ENCODE data around the gene IL1RN. TPM values are rescaled to one million over a fixed set of nuclear protein-coding genes. Genes with fewer than 3 reads are reported as not detected.

Gene IL1RN
- total RNA-seq, 1 donor: 1.1 TPM

DNA sequence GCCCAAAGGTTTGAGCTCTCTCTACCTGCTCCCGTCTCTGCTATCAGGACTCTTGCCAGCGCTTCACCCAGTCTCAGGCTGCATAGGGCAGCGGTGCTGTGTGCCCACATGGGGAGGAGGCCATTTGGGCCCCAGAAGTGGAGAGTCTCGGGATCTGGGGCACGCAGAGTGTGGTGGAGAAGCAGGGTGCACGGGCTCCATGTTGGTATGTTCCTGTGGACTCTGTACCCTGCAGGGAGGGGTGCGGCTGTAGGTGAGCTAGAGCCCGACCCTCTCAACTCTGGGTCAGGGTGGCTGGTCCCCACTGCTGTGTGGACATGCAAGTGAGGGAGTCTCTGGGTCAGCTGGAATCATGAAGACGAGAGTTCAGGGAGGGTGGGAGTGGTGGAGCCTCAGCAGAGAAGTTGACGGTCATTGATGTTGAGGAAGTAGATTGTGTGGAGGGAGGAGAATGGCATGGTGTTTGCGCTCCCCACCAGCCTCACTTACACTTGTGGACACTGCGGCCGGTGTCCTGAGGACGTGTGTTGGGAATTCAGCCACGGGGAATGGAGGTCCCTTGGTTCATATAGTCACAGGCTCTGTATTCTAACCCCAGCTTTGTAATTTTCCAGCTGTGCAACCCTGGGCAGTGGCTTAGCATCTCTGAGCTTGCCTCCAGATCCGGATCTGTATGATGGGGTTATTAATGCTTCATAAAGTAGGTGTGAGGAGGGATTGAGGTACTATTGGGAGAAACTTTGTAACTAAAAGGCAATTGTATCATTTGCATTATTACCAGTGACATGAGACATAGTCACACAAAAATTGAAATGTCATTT lies 45.5 kb downstream of the IL1RN start:
- no peak for DNase-seq (ENCODE audit: low read depth)
- no peak overlapping the region for H3K4me3 ChIP-seq (ENCODE audit: low read depth, low read length)
- TF ChIP-seq, protein P1, sequence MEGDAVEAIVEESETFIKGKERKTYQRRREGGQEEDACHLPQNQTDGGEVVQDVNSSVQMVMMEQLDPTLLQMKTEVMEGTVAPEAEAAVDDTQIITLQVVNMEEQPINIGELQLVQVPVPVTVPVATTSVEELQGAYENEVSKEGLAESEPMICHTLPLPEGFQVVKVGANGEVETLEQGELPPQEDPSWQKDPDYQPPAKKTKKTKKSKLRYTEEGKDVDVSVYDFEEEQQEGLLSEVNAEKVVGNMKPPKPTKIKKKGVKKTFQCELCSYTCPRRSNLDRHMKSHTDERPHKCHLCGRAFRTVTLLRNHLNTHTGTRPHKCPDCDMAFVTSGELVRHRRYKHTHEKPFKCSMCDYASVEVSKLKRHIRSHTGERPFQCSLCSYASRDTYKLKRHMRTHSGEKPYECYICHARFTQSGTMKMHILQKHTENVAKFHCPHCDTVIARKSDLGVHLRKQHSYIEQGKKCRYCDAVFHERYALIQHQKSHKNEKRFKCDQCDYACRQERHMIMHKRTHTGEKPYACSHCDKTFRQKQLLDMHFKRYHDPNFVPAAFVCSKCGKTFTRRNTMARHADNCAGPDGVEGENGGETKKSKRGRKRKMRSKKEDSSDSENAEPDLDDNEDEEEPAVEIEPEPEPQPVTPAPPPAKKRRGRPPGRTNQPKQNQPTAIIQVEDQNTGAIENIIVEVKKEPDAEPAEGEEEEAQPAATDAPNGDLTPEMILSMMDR (IDR thresholded peaks at IDR 0.05; ENCODE audit: insufficient read depth, low read length): no peak

DNA sequence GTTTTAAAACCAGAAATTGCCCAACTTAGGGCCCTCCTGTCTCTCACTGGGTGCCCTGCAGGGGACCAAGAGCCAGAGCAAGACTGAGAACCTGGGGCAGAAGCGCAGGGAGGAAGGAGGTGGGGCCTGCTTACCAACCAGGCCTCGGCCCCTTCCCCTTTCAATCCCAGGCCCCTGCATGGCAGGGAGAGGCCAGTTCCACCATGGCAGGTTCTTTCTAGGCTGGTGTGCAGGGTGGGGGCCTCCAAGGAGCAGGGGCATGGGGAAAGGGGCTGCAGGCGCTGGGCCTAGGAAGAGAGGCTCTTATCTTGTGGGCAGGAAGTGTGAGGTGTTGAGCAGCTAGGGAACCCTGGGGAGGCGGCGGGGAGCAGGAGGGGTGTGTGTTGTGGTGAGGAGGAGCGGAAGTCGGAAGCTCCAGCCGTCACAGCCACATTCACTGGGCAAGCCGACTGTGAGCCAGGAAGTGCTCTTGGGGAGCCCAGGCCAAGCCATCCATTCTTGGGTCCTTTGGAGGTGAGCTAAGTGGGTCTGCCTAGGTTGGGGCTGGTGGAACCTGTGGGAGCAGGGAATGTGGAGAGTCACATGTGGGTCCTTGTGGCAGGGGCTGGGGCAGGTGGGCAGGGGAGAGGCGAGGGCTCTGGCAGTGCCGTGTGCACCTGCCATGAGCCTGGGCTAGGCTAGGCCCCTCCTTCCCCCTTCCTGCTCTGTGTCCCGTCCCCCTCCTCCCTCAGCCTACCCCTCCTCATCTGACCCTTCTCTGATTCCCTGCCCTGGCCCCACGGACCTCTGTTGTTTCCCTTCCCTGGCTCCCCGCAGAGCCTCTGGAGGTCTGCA lies 46.4 kb downstream of the IL1RN start, which contains the start of gene PSD4:
PSD4 (plus strand) TSS at position 430 of the 834 bp plus-strand sequence. CDS start 8,486 bp downstream, outside the sequence.
- TF ChIP-seq, protein P1 (IDR thresholded peaks at IDR 0.05; ENCODE audit: insufficient read depth, low read length): no peak
- H3K4me3 ChIP-seq (ENCODE audit: low read depth, low read length): no peak within 1 kb of the TSS
- no peak for DNase-seq (ENCODE audit: low read depth)

DNA sequence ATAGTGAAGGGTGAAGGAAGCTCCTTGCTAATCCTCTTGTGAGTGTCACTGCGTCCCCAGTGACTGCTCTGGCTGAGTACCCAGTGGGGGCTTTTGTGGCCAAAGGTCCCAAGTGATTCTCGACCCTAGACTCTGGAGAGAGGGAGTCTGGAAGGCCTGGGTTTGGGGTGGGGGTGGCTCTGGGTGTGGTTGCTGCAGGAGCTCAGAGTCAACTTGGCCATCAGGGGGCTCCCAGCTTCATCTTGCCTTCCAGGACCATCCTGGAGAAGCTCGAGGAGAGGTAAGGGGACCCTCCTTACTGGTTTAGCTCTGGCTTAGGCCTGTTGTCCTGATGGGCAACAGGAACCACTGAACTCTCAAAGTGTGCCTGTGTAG lies 47.0 kb downstream of the IL1RN start:
- TF ChIP-seq, protein P1 (IDR thresholded peaks at IDR 0.05; ENCODE audit: insufficient read depth, low read length): no peak
- H3K4me3 ChIP-seq (ENCODE audit: low read depth, low read length): no peak overlapping the region
- no peak for DNase-seq (ENCODE audit: low read depth)

DNA sequence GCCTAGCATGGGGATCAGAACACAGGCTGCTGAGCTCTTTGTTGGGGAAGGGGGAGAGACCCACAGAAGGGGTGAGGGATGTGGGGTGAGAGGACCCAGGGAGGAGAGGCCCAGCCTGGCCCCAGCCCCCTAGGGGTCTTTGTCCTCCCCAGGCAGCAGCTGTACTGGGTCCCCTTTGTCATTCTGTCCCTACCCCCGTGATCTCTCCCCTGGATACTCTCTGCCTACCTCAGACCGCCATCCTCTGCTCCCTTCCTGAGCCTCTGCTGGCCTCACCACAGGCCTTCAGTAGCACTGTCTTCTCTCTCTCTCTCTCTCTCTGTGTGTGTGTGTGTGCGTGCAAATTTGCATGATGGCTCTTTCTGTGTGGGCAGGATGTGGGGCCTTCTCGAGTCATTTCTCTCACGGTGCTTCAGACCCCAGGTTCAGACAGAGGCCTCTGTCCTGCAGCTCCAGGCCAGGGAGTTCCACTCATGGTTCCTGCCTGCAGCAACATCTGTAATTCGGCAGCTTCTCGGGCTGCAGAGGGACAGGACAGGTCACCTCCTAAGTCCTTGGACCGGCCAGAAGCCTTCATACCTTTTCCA lies 47.7 kb downstream of the IL1RN start:
- TF ChIP-seq, protein P1 (IDR thresholded peaks at IDR 0.05; ENCODE audit: insufficient read depth, low read length): no peak
- no peak overlapping the region for H3K4me3 ChIP-seq (ENCODE audit: low read depth, low read length)
- DNase-seq (ENCODE audit: low read depth): no peak

DNA sequence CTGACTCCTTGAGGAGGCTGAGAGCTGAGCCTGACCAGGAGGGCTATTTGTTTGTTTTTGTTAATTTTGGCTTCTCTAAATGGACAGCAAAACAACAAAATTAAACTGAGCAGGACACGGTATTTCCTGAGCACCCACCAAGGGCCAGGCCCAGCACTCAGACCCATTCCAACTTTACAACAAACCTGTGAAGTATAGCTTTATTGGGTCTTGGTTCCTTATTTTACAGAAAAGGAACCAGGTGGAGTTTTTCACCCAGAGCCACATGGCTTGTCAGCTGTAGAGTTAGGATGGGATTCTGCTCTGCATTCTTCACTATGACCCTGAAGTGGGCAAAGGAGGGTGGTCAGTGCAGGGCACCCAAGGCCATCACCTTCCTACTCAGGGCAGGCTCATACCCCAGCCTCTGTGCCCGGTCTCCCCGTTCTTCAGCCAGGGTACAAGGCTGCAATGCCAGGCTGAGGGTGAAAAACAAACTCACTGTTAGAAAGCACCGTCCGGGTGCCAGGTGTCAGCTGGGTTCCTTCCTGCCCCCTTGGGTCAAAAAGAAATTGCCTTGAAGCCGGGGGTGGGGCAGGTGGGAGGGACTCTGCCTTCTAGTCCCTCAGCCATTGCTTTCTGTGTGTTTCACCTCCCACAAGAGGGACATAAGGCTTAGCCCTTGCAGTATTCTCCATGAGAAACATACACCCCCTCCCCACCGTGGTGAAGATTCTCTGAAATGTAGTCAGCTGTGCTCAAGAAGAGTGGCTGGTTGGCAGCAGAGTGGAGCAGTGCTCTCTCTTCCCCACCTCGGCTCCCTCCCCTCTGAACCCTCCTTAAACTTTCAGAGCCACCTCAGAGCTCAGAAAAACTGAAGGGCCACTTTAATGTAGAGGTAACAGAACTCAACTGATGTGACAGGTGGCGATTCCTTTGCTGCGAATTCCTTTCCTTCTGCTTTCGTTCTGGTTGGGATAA lies 48.6 kb downstream of the IL1RN start:
- no peak overlapping the region for H3K4me3 ChIP-seq (ENCODE audit: low read depth, low read length)
- TF ChIP-seq, protein P1 (IDR thresholded peaks at IDR 0.05; ENCODE audit: insufficient read depth, low read length): no peak
- no peak for DNase-seq (ENCODE audit: low read depth)
